Measurements from ENCODE around the gene ACVR2B. TPM values are rescaled to one million over a fixed set of nuclear protein-coding genes. Genes with fewer than 3 reads are reported as not detected.

ACVR2B gene
- total RNA-seq, 2 experiments from 2014 or later: 7.2 to 7.8 TPM

- DNase-seq (ENCODE audit: low spot score): no peak
- intact Hi-C loops (cut with micrococcal nuclease; ENCODE audit: unreplicated experiment): no loop called here
- CTCF ChIA-PET (ENCODE audit: unreplicated experiment): no interaction called here
These were observed 29.3 kb downstream of the ACVR2B start for GRCh38 chr3:38482951-38483350.

GRCh38 chr3:38487323-38487722 is 33.6 kb downstream of the ACVR2B start:
- CTCF ChIA-PET (ENCODE audit: unreplicated experiment): no interaction called here
- no TSS peak for BruUV-seq (replicated peaks)
- no peak for DNase-seq (ENCODE audit: low spot score)
- Histone ChIP-seq H3K79me2 (ENCODE audit: insufficient read depth, low read depth, low read length) (no peaks in the 10 kb centered on the region), H3K27ac (ENCODE audit: low read depth, low read length, poor library complexity, severe bottlenecking) (no peak overlapping the region), H4K20me1 (ENCODE audit: insufficient read depth, low read length) (no peaks in the 10 kb centered on the region), H3K9me2 (ENCODE audit: insufficient read depth, low read length) (no peaks in the 10 kb centered on the region), H3K9me3 (ENCODE audit: low read length) (no peaks in the 10 kb centered on the region), H3K4me3 (ENCODE audit: low read depth, low read length, poor library complexity, severe bottlenecking) (no peak overlapping the region), H3K4me2 (ENCODE audit: low read length) (no peak overlapping the region), H3K36me3 (ENCODE audit: insufficient read depth, low read length) (no peaks in the 10 kb centered on the region), H3K4me1 (ENCODE audit: insufficient read depth, low read length, poor library complexity, severe bottlenecking) (no peaks in the 10 kb centered on the region), H2AFZ (ENCODE audit: low read length) (no peak overlapping the region)
- intact Hi-C loops (cut with micrococcal nuclease; ENCODE audit: unreplicated experiment): no loop called here
- TF ChIP-seq EZH2phosphoT487 (IDR thresholded peaks at IDR 0.05; ENCODE audit: borderline replicate concordance, low read depth, low read length) (no peak), CTCF (conservative IDR thresholded peaks at IDR 0.05; ENCODE audit: low read length) (no peak)
- POLR2A ChIA-PET: interaction anchor here (0.7 kb wide), 1 partner anchor 365 kb away, joined by 3 read pairs; no protein-coding TSS in a partner anchor

More at GRCh38 chr3:38482951-38483350, 29.3 kb downstream of the ACVR2B start:
- no peaks in the 10 kb centered on the region for H4K20me1 ChIP-seq (ENCODE audit: insufficient read depth, low read length)
- H3K27ac ChIP-seq (ENCODE audit: low read depth, low read length, poor library complexity, severe bottlenecking): no peak overlapping the region
- no peaks in the 10 kb centered on the region for H3K9me3 ChIP-seq (ENCODE audit: low read length)
- H3K79me2 ChIP-seq (ENCODE audit: insufficient read depth, low read depth, low read length): no peaks in the 10 kb centered on the region
- TF ChIP-seq CTCF (conservative IDR thresholded peaks at IDR 0.05; ENCODE audit: low read length) (no peak), EZH2phosphoT487 (IDR thresholded peaks at IDR 0.05; ENCODE audit: borderline replicate concordance, low read depth, low read length) (no peak)
- no peak overlapping the region for H2AFZ ChIP-seq (ENCODE audit: low read length)
- no peak overlapping the region for H3K4me2 ChIP-seq (ENCODE audit: low read length)
- BruUV-seq (replicated peaks): no TSS peak
- POLR2A ChIA-PET: no interaction called here
- no peak overlapping the region for H3K4me3 ChIP-seq (ENCODE audit: low read depth, low read length, poor library complexity, severe bottlenecking)
- no peaks in the 10 kb centered on the region for H3K9me2 ChIP-seq (ENCODE audit: insufficient read depth, low read length)
- no peaks in the 10 kb centered on the region for H3K4me1 ChIP-seq (ENCODE audit: insufficient read depth, low read length, poor library complexity, severe bottlenecking)
- H3K36me3 ChIP-seq (ENCODE audit: insufficient read depth, low read length): peaks cover 10% of the 10 kb centered on the region; the same call in 1 of the 2 replicates

GRCh38 chr3:38488949-38489348 is 35.3 kb downstream of the ACVR2B start:
- no peak overlapping the region for H3K27ac ChIP-seq (ENCODE audit: low read depth, low read length, poor library complexity, severe bottlenecking)
- TF ChIP-seq EZH2phosphoT487 (IDR thresholded peaks at IDR 0.05; ENCODE audit: borderline replicate concordance, low read depth, low read length) (no peak), CTCF (conservative IDR thresholded peaks at IDR 0.05; ENCODE audit: low read length) (no peak)
- no peaks in the 10 kb centered on the region for H3K9me3 ChIP-seq (ENCODE audit: low read length)
- H3K9me2 ChIP-seq (ENCODE audit: insufficient read depth, low read length): no peaks in the 10 kb centered on the region
- H3K4me1 ChIP-seq (ENCODE audit: insufficient read depth, low read length, poor library complexity, severe bottlenecking): no peaks in the 10 kb centered on the region
- ChIA-PET POLR2A (no interaction called here), CTCF (ENCODE audit: unreplicated experiment) (no interaction called here)
- no peaks in the 10 kb centered on the region for H4K20me1 ChIP-seq (ENCODE audit: insufficient read depth, low read length)
- H3K4me3 ChIP-seq (ENCODE audit: low read depth, low read length, poor library complexity, severe bottlenecking): no peak overlapping the region
- no peaks in the 10 kb centered on the region for H3K36me3 ChIP-seq (ENCODE audit: insufficient read depth, low read length)
- no peak overlapping the region for H3K4me2 ChIP-seq (ENCODE audit: low read length)
- no peaks in the 10 kb centered on the region for H3K79me2 ChIP-seq (ENCODE audit: insufficient read depth, low read depth, low read length)
- no TSS peak for BruUV-seq (replicated peaks)
- intact Hi-C loops (cut with micrococcal nuclease; ENCODE audit: unreplicated experiment): no loop called here
- no peak for DNase-seq (ENCODE audit: low spot score)
- H2AFZ ChIP-seq (ENCODE audit: low read length): no peak overlapping the region
